GM18861 (cell line): ENCODE measurements around the gene CYTH3.
"Not testable (repeated sequence)": the region's sequence is repeated elsewhere in the genome, so short reads cannot be mapped to it uniquely, and the experiment has no call there.

Source experiments
- ATAC-seq: cut with Tn5 transposase; IDR thresholded peaks from one replicate; pipeline ENCODE4 v1.9.1; 2021; ENCODE audit not compliant: unreplicated experiment

Gene CYTH3

DNA sequence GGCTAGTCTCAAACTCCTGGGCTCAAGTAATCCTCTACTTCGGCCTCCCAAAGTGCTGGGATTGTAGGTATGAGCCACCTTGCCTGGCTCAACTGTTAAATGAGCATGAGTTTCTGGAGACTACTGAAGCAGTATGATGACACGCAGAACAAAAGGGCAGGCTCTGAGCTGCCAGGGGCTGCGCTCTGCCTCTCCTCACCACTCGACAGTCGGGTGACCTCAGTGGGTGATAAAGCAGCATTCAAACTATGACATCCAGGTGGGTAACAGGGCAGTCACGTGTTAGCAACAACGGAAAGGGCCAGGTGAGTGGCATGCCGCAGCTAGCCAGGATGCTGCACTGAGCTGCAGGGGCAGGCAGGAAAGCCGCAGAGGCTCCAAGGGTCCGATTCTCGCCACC is 71.5 kb downstream of the CYTH3 start:
- no peak for ATAC-seq

DNA sequence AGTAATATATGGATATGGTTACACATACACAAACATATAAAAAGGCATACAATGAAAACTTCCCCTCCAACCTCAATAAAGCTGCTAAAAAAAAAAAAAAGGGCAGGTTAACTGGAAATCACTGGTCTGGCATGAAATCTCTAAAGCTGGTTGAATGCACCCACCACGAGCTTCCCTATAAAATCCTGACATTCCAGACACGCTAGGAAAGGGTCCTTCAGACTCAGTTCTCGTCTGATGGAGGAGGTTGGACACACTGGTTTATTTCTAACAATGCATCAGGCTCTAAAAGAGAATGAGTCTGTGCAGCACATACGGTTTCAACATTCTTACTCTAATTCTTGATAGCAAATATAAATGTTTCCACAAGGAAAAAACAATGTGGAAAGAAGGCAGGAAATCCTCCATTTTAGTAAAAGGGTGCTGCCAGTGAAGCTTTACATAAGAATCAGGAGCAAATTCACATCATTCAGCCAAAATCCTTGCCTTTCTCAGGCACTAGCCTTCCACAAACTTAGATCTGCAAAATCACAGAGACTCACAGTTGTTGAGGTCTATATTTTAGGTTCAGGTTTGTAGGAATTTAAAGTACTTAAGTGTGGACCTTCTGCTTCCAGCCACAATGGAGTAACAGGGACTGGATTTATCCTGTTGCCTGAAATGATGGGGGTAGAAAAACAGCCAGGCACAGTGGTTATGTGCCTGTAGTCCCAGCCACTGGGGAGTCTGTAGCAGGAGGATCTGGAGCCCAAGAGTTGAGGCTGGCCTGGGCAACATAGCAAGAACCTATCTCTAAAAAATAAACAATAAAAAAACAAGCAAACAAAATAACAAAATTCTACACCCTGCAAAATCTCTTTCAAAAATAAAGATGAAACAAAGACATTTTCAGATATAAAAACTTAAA is 73.5 kb downstream of the CYTH3 start:
- ATAC-seq: no peak

DNA sequence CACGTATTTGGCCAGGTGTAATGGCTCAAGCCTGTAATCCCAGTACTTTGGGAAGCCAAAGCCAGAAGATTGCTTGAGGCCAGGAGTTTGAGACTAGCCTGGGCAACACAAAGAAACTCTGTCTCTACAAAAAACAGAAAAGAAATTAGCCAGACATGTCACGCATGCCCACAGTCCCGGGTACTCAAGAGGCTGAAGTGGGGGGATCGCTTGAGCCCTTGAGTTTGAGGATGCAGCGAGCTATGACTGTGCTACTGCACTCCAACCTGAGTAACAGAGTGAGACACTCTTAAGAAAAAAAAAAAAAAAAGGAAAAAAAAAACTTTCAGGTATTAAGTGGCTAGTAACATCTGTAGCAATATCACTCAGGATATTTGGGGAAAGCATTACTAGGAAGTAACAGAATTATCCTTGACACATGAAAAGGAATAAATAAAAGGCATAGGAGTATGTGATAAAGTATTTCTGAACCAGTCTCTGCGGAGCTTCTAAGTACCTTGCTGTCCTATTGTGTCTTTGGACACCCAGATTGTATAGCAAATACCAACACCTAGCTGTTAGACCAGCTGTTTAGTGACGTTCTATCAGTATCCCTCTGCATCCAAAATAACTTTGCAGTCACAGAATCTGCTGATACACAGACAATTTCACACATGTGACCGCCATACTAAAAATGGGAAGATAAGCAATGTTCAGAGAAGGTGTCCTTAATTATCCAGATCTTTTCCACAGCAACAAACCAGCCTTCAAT is 74.4 kb downstream of the CYTH3 start:
- no peak for ATAC-seq

DNA sequence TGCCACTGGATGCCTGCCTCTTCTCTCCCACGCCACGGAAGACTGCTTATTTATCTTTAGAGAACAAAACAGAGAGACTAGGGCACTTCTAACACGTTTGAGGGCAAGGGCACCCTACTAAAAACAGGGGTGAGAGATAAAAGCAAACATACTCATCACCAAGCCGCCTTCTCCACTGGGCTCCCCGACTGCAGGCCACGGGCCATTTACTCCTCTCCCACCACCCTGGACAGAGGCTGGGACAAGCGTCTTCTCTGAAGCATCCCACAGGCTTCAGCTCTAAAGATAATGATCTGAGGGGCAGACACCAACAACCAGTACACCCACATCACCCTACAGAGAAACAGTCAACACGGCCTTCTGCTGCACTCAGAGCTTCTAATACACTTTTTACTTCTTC is 78.7 kb downstream of the CYTH3 start:
- ATAC-seq: no peak

DNA sequence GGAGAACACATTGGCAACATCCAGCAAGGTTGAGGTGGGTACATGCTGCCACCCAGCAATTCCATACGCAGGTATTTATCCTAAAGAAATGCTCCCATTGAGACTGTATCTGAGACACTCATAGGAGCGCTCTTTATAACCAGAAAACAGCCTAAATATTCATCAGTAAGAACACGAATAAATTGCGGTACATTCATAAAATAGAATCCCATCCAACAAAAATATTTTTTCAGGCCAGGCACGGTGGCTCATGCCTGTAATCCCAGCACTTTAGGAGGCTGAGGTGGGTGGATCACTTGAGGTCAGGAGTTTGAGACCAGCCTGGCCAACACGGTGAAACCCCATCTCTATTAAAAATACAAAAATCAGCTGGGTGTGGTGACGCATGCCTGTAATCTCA is 81.9 kb downstream of the CYTH3 start:
- ATAC-seq: not testable (repeated sequence)

DNA sequence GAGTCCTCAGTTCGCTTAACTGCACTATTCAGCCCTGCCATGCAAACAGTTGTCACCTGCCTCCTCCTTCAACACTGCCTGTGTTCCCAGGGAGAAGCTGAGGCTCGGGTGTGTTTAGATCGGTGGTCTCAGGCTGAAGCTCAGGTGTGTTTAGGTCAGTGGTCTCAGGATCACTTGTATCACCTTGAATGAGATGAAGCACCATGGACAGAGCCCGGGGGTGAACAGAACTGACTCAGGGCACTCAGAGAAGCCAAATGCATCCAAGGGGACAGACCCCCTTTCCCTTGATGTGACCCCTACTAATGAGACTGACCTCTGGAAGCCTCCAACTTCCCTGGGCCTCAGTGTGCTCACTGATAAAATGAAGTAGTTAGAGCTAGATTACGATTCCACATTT is 84.0 kb downstream of the CYTH3 start:
- no peak for ATAC-seq

DNA sequence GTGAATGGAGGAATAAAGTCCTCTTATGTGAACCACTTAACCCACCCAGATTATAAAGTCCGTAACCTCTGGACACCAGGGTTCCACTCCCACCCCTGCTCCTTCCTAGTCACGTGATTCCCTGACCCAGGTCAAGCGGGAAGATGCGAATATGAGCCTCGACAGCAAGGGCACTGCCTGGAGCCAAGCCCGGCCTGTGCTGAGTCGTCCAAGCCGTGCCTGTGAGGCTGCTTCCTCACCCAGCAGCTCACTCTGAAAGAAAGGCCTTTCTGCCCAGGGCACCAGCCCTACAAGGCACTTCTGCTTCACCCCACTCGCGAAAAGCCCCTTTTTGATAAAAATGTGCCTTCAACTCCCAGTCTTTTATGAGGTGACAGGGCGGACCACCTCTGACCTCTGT is 85.8 kb downstream of the CYTH3 start:
- no peak for ATAC-seq

DNA sequence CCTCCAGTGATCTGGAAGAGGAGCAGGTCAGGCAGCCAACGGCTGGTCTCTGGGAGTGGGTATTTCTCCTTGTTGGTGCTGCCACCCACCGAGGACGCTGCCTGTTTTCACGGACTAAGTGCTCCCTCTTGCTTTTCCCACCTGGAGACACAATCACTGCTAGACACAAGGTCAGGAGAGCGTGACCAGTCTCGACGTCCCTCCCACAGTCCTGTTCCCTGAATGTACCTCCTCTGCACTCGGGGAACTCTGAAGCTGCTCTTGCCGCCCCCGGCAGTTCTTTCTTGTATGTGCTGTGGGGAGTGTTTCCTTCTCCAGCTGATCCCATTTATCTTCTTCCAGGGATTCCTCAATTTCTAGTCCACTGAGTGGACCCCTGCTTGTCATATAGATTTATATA is 89.4 kb downstream of the CYTH3 start:
- no peak for ATAC-seq

DNA sequence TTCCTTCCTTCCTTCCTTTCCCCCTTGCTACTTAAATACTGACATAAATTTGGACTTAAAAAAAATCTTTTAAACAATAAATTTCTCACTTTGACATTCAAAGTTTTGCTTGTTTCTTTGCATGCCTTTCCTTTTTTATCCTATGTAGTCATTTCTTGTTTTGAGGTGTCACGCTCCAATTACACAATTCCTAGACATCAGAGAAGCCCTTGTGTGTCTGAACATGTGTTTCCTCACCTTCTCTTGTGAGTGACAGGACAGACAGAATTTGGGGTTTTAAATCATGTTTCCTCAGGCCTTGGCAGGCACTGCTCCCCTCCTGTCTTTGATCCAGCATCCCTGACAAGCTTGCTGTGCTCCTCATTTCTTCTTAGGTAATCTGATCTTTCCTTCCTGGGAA is 91.3 kb downstream of the CYTH3 start:
- ATAC-seq: no peak

DNA sequence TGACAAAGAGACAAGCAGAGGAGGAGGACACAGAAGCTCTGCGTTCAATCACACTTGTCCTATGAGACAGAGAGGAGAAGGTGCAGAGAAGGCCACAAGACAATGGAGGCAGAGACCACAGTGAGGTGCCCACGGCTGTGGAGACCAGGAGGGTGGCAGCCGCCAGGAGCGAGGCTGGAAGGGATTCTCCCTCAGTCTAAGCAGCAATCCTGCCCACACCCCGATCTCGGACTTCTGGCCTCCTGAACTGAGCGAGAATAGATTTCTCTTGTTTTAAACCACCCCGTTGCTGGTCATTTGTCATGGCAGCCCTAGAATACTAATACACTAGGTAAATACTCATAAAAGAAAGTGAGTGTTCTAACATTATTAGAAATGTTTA is 92.1 kb downstream of the CYTH3 start:
- no peak for ATAC-seq

DNA sequence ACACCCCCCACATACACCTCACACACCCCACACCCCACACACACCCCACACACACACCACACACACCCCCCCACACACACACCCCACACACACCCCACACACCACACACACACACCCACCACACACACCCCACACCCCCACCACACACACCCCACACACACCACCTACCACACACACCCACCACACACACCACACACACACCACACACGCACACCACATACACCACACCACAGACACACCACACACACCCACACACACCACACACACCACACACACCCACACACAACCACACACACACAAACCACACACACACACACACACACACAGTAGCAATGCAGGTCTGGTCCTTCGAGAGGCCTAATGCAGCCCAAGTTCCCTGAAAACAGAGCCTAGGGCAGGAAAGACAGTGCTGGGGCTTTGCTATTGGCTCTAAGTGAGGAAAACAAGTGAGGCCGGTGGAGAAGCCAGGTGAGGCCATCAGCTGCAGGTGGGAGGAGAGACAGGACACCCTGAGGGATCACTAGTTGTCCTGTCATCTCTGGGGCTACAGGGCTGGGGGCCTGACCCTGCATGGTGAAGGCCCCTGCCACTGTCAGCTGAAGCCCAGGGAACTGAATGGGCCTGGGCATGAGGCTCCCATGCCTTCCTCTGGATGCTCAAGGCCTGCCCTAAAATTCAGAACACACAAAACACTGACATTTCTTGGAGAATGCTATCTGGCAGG is 92.6 kb downstream of the CYTH3 start:
- ATAC-seq: no peak

DNA sequence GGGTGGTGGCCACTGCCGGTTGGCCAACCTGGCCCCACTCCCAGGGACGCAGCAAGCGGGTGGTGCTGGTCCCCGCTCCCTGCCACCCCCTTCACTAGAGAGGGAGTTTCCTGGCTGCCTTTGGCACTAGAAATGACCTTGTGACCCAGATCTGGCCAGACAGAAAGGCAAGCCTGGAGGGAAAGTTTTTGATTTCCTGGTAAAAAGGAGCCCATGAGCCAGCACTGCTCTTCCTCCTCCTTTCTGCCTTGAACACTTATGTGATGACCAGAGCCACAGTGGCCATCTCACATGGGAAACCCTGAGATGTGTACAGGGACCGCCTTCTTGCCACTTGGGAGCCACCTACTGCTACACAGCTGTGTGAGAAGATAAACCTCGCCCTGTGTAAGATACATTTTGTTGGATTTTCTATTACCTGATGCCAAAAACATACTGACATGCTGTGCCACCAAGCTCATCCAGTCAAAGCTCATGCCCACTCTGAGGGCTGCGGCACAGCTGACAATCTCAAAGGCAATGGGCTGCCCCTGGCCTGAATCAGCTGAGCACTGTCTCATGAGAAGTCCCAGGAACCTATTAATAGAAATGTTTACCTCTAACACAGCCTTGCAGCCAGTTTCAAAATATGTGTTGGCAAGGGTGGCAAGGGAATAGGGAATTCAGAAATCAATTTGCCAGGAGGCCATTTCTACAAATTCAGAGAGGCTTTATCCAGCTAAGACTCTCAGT is 94.0 kb downstream of the CYTH3 start:
- ATAC-seq: no peak

DNA sequence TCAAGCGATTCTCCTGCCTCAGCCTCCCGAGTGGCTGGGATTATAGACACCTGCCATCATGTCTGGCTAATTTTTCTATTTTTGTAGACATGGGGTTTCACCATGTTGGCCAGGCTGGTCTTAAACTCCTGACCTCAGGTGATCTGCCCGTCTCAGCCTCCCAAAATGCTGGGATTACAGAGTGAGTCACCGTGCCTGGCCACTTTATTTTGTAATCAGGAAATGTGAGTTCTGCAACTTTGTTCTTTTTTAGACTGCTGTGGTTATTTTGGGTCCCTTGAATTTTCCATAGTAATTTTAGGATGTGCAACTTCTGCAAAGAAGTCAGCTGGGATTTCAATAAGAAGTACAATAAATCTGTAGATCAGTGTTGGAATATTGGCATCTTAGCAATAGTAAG is 96.8 kb downstream of the CYTH3 start:
- no peak for ATAC-seq

DNA sequence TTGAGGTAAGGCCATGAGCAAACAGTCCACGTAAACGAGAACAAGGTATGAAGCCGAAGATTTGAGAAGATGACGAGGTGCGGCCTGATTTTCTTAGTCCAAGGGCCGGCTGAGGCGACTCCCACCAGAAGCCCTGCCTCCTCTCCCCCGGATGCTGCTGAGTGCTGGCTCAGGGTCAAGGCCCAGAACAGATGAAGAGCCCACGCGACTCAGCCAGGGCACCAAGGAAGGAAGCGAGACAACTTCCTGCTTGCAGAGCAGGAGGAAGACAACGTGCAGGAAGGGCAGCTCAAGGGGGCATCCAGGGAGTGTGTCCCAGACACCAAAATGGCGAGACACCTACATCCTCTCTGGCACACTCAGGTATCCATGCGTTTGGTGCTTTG is 99.5 kb downstream of the CYTH3 start:
- no peak for ATAC-seq

DNA sequence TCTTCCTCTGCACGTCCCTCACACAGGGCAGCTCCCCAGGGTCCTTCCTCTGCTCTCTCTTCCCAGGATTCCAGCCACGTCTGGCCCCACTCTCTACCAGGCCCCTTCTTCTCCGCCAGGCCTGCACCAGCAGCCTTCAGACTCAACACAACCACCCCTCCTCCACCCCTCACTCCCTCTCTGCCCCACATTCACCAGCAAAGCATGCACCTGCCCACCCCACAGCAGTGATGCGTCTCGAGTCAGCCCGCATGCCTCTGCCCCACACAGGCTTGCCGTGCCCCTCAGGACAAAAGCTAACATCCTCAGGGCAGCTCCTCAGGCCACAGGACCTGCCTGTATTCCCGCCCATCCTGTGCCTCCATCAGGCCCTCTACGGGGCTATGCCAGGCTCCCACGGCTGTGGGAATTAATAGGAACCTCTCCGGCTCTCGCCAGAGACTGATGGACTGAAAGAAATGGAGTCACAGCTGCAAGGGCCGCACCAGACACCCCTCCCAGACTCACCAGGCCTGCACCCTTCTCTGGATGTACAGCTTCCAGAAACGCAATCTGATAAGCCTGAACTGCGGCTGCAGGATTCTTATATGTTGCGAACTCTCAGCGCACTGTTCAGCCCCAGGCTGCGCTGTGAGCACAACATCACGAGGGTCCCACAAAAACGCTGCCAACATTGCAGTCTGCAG is 100.1 kb downstream of the CYTH3 start:
- no peak for ATAC-seq

DNA sequence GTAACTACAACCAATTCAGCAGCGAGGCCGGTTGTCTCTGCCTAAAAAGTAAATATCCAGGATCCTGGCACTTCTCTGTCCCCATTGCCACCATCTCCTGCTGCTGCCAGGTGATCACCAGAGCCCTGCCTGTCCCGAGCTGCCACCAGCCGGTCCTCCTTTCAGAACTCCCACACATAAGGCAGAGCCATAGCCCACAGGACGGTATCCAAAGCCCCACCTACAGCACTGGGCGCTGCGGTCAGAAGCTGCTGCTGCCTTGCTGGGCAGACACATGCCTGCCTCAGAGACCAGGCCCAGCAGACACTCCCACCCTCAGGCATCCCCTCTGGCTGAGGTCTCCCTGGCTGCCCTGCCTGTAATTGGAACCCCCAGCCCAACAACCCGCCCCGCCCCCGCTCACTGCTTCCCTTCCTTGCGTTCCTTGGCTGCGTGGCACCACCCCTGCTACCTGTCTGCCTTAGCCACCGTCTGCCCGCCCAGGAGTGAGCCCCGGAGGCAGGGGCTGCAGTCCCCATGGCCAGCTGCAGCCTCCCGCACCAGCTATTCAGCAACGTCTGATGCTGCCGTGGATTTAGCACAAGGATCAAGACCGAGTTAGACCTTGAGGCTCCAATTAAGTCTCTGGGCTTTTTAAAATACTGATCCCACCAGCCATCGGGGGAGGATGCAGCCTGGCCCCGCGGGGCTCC is 100.7 kb downstream of the CYTH3 start:
- ATAC-seq: no peak

DNA sequence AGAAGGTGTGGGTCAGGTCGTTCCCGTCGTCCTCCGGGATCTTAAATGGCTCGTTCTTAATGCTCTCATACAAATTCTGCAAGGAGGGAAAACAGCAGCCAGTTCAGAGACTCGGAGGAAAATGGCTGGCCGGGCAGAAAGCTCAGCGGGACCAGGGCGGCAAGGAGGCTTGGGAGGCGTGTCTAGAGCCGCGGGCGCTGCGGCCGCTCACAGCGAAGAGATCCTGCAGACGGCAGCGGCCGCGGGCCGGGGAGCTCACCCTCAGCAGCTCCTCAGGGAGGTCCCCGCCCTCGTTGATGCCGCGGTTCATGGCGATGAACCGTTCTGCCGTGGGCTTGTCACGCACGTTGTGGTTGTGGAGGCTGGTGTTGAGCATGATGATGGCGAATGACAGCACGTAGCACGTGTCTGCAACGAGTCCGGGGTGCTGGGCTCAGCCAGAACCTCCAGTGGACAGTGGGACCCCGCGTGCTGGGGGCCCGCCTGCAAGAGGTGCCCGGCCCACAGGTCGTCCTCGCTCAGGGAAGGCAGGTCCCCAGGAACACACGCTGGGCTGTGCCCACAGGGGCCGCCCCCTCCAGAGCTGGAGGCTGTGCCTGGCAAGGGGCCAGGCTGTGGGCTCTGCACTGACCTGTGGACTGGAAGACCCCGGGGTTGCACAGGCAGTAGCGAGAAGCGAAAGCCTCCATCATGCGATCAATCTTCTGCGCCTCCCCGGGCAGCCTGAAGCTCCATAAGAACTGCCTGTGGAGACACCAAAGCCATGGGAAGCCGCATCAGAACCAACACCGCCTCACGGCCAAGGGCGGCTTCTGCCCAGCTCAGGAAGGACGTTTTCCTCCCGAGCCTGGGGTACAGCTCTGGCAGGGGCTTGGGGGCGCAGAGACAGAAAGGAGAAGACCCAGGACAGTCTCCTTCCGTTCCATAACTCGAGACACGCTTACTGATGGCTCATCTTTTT is 101.6 kb downstream of the CYTH3 start:
- ATAC-seq: no peak

DNA sequence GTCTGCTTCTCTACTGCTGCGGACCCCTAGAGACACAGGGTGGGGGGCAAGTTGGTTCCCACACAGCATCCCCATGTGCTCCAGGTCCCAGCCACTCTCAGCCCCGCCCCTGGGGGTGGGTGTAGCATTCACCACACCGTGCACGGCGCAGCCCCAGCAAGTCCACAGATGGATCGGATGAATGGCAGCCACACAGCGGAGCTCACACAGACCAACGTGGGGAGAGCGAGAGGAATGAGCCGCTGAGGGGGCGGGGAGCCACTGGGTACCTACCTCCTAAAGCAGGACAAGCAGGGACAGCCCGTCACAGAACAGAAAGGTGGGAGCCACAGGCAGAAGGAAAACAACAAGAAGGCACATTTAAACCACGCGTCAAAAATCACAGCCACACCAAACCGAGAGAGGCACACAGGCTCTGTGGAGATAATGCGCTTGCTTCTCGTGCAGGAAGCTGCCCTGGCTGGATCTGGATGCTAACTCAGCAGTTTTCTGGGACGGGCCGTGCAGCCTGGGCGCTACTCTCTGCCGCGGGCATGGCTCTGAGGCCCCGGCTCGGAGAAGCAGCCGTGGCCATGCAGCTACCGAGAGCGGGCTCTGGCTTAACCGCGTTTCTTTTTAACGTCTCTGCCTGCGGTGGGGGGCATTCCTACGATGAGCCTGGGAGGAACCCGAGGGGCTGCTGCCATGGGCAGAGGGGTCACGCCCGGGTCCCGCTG is 102.5 kb downstream of the CYTH3 start:
- no peak for ATAC-seq
